Stimulated activated CD4-positive, alpha-beta T cell treated with anti-CD3 and anti-CD28 coated beads, Interleukin-4, amount 100 ng/mL, for 48 hours (primary cell): Measurements from ENCODE around the gene BCAN.
"Not testable (repeated sequence)": the region's sequence is repeated elsewhere in the genome, so short reads cannot be mapped to it uniquely, and the experiment has no call there.

Source experiments
- DNase-seq, 2 donors: peaks; one replicate each; pipeline ENCODE4 v3.0.0-alpha.2; 2020; ENCODE audit warnings: low read depth in 2 of 2

The BCAN gene

GRCh38 chr1:156615946-156616345, 26.0 kb upstream of the BCAN start:
- no peak for DNase-seq

GRCh38 chr1:156616463-156616862, 25.5 kb upstream of the BCAN start:
- DNase-seq: no peak

GRCh38 chr1:156618853-156619581, 22.9 kb upstream of the BCAN start, which contains the start of gene HAPLN2:
TSS of gene HAPLN2 (plus strand) at chr1:156619415. CDS start at chr1:156623491, 4,076 bp downstream.
- DNase-seq: no peak

GRCh38 chr1:156619582-156619955, 22.3 kb upstream of the BCAN start:
- DNase-seq: no peak

- no peak for DNase-seq
These were observed 19.2 kb upstream of the BCAN start for GRCh38 chr1:156622581-156623297.

GRCh38 chr1:156623946-156624813, 17.7 kb upstream of the BCAN start:
- peak in 1 of 2 donors; percentile 33 for DNase-seq

- no peak for DNase-seq
These were observed 17.0 kb upstream of the BCAN start for GRCh38 chr1:156624814-156625435.

- peak; percentile 52 to 62 for DNase-seq
These were observed 16.4 kb upstream of the BCAN start for GRCh38 chr1:156625436-156626078.

GRCh38 chr1:156626079-156626438, 15.9 kb upstream of the BCAN start:
- no peak for DNase-seq

- no peak for DNase-seq
These were observed 14.5 kb upstream of the BCAN start for GRCh38 chr1:156627313-156627880.

GRCh38 chr1:156629823-156630449, 12.0 kb upstream of the BCAN start:
- DNase-seq: no peak

GRCh38 chr1:156631152-156631551, 10.8 kb upstream of the BCAN start:
- DNase-seq: not testable (repeated sequence)

- no peak for DNase-seq
These were observed 9.6 kb upstream of the BCAN start for GRCh38 chr1:156632355-156632754.

- no peak for DNase-seq
These were observed 3.5 kb upstream of the BCAN start for GRCh38 chr1:156638189-156638985.

- no peak for DNase-seq
These were observed 2.3 kb upstream of the BCAN start for GRCh38 chr1:156639601-156640101.

GRCh38 chr1:156640842-156641706, 843 bp upstream of the BCAN start:
- no peak for DNase-seq

GRCh38 chr1:156642265-156643048, 540 bp downstream of the BCAN start:
- no peak for DNase-seq
